K562 (cell line): ENCODE results near the gene PTPN9. TPM values are rescaled to one million over a fixed set of nuclear protein-coding genes. Genes with fewer than 3 reads are reported as not detected.

Source experiments
- ARNT ChIP-seq, 2 experiments: fragments of 450-650 bp; IDR thresholded peaks; 2 replicates each; pipeline ENCODE4 v1.6.1; 2016; ENCODE audit warnings: mild to moderate bottlenecking in 1 of 2
- CHD2 ChIP-seq: IDR thresholded peaks from 2 replicates; pipeline ENCODE4 v1.6.1; 2011; ENCODE audit warnings: low read depth, low read length
- ELF1 ChIP-seq: fragments of 200-800 bp; sonication (Bioruptor generic); IDR thresholded peaks from 2 replicates; pipeline ENCODE4 v1.6.1; 2016; ENCODE audit warnings: missing genetic modification characterization, missing compliant biosample characterization
- HDAC2 ChIP-seq: fragments of 450-650 bp; IDR thresholded peaks from 2 replicates; pipeline ENCODE4 v1.6.1; 2016; ENCODE audit warnings: mild to moderate bottlenecking
- HMG20A ChIP-seq: fragments of 450-650 bp; formaldehyde crosslinking; conservative IDR thresholded peaks from 2 replicates; pipeline ENCODE4 v1.4.0; 2020; ENCODE audit warnings: mild to moderate bottlenecking, mixed read lengths
- ILF3 ChIP-seq: fragments of 450-650 bp; IDR thresholded peaks from 2 replicates; pipeline ENCODE4 v1.6.1; 2018; ENCODE audit warnings: antibody characterized with exemption, mild to moderate bottlenecking, moderate library complexity, borderline replicate concordance
- LCOR ChIP-seq: sonication (generic); formaldehyde crosslinking; IDR thresholded peaks from 2 replicates; pipeline ENCODE4 v1.8.0; 2022; ENCODE audit warnings: mild to moderate bottlenecking, missing genetic modification reagents
- MXD1 ChIP-seq: fragments of 250-450 bp; sonication (Bioruptor Pico); IDR thresholded peaks from 2 replicates; pipeline ENCODE4 v1.8.0; 2021; ENCODE audit warnings: borderline replicate concordance, mild to moderate bottlenecking, moderate library complexity; ENCODE audit not compliant: poor library complexity, severe bottlenecking
- POLR2AphosphoS5 ChIP-seq: IDR thresholded peaks from 2 replicates; pipeline ENCODE4 v1.6.1; 2011; ENCODE audit warnings: mild to moderate bottlenecking, low read depth, low read length, moderate library complexity; ENCODE audit not compliant: control insufficient read depth, insufficient read depth
- POLR3A ChIP-seq: IDR thresholded peaks from 2 replicates; pipeline ENCODE4 v1.6.1; 2011; ENCODE audit warnings: borderline replicate concordance, mild to moderate bottlenecking, moderate library complexity; ENCODE audit not compliant: insufficient read length, insufficient read depth; ENCODE audit errors: extremely low read depth
- SMAD1 ChIP-seq: fragments of 150-350 bp; IDR thresholded peaks from 2 replicates; pipeline ENCODE4 v1.6.1; 2014; ENCODE audit warnings: low read length, low read depth; ENCODE audit not compliant: partially characterized antibody
- SMAD3 ChIP-seq: fragments of 450-650 bp; formaldehyde crosslinking; conservative IDR thresholded peaks from 2 replicates; pipeline ENCODE4 v1.4.0; 2020; ENCODE audit warnings: mild to moderate bottlenecking
- SMARCC2 ChIP-seq: fragments of 450-650 bp; IDR thresholded peaks from 2 replicates; pipeline ENCODE4 v1.6.1; 2017; ENCODE audit warnings: antibody characterized with exemption, moderate library complexity, mild to moderate bottlenecking, low read depth
- SP2 ChIP-seq: IDR thresholded peaks from 2 replicates; pipeline ENCODE4 v1.6.1; 2011; ENCODE audit warnings: mild to moderate bottlenecking, low read depth, low read length, moderate library complexity; ENCODE audit not compliant: poor library complexity, severe bottlenecking; ENCODE audit errors: extremely low read depth
- STAT5A ChIP-seq: IDR thresholded peaks from 2 replicates; pipeline ENCODE4 v1.6.1; 2012; ENCODE audit warnings: low read length, inconsistent platforms, borderline replicate concordance
- TAF15 ChIP-seq: fragments of 200-400 bp; formaldehyde crosslinking; IDR thresholded peaks from 2 replicates; pipeline ENCODE4 v1.6.1; 2017; ENCODE audit warnings: mild to moderate bottlenecking, low read depth, low read length, moderate library complexity
- YY1 ChIP-seq, 3 experiments: IDR thresholded peaks; 2 replicates each; pipeline ENCODE4 v1.6.1; 2011; ENCODE audit warnings: low read length in 2 of 3, mild to moderate bottlenecking in 2 of 3, moderate library complexity in 2 of 3, borderline replicate concordance in 1 of 3, control low read depth in 1 of 3, low read depth in 1 of 3; ENCODE audit not compliant: insufficient read depth in 3 of 3, insufficient replicate concordance in 2 of 3, control insufficient read depth in 1 of 3, insufficient read length in 1 of 3; ENCODE audit errors: extremely low read depth in 1 of 3
- ZNF77 ChIP-seq: fragments of 250-450 bp; sonication (Bioruptor Pico); IDR thresholded peaks from 2 replicates; pipeline ENCODE4 v1.5.0; 2020
- polyA plus RNA-seq, 8 experiments: library from polyadenylated mRNA; depleted of rRNA in 4 of 8; stranded (reverse) in 5 of 8; unstranded in 3 of 8; fragments of >200 nt; fragmentation: Nextera tagmentation in 2 of 8; fragmentation: Illumina TruSeq in 1 of 8; extraction: Ambion mirVana in 2 of 8; extraction: Trizol in 1 of 8; gene quantifications; 2 replicates each; pipeline versions ENCODE4 v1.2.1 to v1.2.3, GENCODE V29; 2011 to 2014; ENCODE audit warnings: inconsistent platforms in 1 of 8, missing spikeins in 1 of 8
- total RNA-seq, 7 experiments: library from RNA; depleted of rRNA in 6 of 7; stranded (reverse); fragments of >200 nt in 6 of 7; fragmentation: Illumina TruSeq in 2 of 7; extraction: Trizol in 2 of 7; gene quantifications; 2 replicates each; pipeline versions ENCODE4 v1.2.1 to v1.2.3, GENCODE V29; 2011 to 2021; ENCODE audit warnings: low replicate concordance in 1 of 7
- TF ChIP-seq, protein P1 (sequence below): fragments of 200-800 bp; sonication (Bioruptor generic); IDR thresholded peaks from 2 replicates; pipeline ENCODE4 v1.6.1; 2016; ENCODE audit warnings: missing genetic modification characterization, missing compliant biosample characterization
- TF ChIP-seq, protein P2 (sequence below): sonication (generic); formaldehyde crosslinking; IDR thresholded peaks from 2 replicates; pipeline ENCODE4 v1.8.0; 2022; ENCODE audit warnings: mild to moderate bottlenecking, low read depth, missing genetic modification reagents

The PTPN9 gene
- total and polyA plus RNA-seq, 9 of the 15 experiments (the other 6 are each of a cell fraction or from before 2014, with no cell fraction given), result 5.0 to 24.0 (median 14.2) TPM

GRCh38 chr15:75625542-75626347, 46.6 kb upstream of the PTPN9 start, which contains the start of gene SNUPN (continued):
- TF ChIP-seq MXD1 (CRISPR knock-in tag) (no peak), SMAD3 (CRISPR knock-in tag) (no peak), CHD2 (peak; percentile 31; the same call in 1 of the 2 replicates), HDAC2 (peak; percentile 15; the same call in 1 of the 2 replicates), SP2 (no peak), STAT5A (no peak), HMG20A (CRISPR knock-in tag) (no peak), SMAD1 (peak; percentile 20), ARNT (IDR thresholded peaks at IDR 0.05) (0 out of 4 replicates have a peak, but pooled peaks of 1 of the 2 experiments have one; percentile 43), ZNF77 (no peak), ELF1 (tag) (peak; percentile 91), POLR2AphosphoS5 (peak; percentile 62; the same call in 1 of the 2 replicates), SMARCC2 (no peak), TAF15 (no peak), YY1 (IDR thresholded peaks at IDR 0.05; ENCODE audit: borderline replicate concordance in 1 of 3, control insufficient read depth in 1 of 3, extremely low read depth in 1 of 3, insufficient read depth in 3 of 3, insufficient read length in 1 of 3, insufficient replicate concordance in 2 of 3, low read depth in 1 of 3, low read length in 2 of 3) (peak in 1 of 3 experiments; percentile 24), ILF3 (no peak), LCOR (CRISPR knock-in tag) (no peak), POLR3A (no peak)
- TF ChIP-seq, protein P1, sequence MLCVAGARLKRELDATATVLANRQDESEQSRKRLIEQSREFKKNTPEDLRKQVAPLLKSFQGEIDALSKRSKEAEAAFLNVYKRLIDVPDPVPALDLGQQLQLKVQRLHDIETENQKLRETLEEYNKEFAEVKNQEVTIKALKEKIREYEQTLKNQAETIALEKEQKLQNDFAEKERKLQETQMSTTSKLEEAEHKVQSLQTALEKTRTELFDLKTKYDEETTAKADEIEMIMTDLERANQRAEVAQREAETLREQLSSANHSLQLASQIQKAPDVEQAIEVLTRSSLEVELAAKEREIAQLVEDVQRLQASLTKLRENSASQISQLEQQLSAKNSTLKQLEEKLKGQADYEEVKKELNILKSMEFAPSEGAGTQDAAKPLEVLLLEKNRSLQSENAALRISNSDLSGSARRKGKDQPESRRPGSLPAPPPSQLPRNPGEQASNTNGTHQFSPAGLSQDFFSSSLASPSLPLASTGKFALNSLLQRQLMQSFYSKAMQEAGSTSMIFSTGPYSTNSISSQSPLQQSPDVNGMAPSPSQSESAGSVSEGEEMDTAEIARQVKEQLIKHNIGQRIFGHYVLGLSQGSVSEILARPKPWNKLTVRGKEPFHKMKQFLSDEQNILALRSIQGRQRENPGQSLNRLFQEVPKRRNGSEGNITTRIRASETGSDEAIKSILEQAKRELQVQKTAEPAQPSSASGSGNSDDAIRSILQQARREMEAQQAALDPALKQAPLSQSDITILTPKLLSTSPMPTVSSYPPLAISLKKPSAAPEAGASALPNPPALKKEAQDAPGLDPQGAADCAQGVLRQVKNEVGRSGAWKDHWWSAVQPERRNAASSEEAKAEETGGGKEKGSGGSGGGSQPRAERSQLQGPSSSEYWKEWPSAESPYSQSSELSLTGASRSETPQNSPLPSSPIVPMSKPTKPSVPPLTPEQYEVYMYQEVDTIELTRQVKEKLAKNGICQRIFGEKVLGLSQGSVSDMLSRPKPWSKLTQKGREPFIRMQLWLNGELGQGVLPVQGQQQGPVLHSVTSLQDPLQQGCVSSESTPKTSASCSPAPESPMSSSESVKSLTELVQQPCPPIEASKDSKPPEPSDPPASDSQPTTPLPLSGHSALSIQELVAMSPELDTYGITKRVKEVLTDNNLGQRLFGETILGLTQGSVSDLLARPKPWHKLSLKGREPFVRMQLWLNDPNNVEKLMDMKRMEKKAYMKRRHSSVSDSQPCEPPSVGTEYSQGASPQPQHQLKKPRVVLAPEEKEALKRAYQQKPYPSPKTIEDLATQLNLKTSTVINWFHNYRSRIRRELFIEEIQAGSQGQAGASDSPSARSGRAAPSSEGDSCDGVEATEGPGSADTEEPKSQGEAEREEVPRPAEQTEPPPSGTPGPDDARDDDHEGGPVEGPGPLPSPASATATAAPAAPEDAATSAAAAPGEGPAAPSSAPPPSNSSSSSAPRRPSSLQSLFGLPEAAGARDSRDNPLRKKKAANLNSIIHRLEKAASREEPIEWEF (CRISPR knock-in tag), result no peak
- TF ChIP-seq, protein P2, sequence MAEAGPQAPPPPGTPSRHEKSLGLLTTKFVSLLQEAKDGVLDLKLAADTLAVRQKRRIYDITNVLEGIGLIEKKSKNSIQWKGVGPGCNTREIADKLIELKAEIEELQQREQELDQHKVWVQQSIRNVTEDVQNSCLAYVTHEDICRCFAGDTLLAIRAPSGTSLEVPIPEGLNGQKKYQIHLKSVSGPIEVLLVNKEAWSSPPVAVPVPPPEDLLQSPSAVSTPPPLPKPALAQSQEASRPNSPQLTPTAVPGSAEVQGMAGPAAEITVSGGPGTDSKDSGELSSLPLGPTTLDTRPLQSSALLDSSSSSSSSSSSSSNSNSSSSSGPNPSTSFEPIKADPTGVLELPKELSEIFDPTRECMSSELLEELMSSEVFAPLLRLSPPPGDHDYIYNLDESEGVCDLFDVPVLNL, result no peak
